GM19468 (cell line): ENCODE data around the gene NUDT22.
"Not testable (repeated sequence)": the region's sequence is repeated elsewhere in the genome, so short reads cannot be mapped to it uniquely, and the experiment has no call there.

Source experiments
- ATAC-seq: cut with Tn5 transposase; IDR thresholded peaks from one replicate; pipeline ENCODE4 v1.9.1; 2021; ENCODE audit warnings: mild to moderate bottlenecking, moderate library complexity, moderate number of reproducible peaks; ENCODE audit not compliant: unreplicated experiment; ENCODE audit errors: extremely low read depth

The NUDT22 gene

GRCh38 chr11:64241241-64241490 lies 15.1 kb downstream of the NUDT22 start:
- ATAC-seq = no peak

GRCh38 chr11:64241491-64242374 lies 15.7 kb downstream of the NUDT22 start:
- ATAC-seq = peak; percentile 44

- no peak for ATAC-seq
Measured at GRCh38 chr11:64243236-64243854, 17.3 kb downstream of the NUDT22 start.

GRCh38 chr11:64244107-64244506 lies 18.0 kb downstream of the NUDT22 start:
- ATAC-seq = no peak

- no peak for ATAC-seq
Measured at GRCh38 chr11:64244966-64245365, 18.9 kb downstream of the NUDT22 start.

- no peak for ATAC-seq
Measured at GRCh38 chr11:64245401-64245796, 19.3 kb downstream of the NUDT22 start.

- ATAC-seq = no peak
Measured at GRCh38 chr11:64245797-64246620, 19.9 kb downstream of the NUDT22 start.

- not testable (repeated sequence) for ATAC-seq
Measured at GRCh38 chr11:64246621-64246870, 20.5 kb downstream of the NUDT22 start.

- no peak for ATAC-seq
Measured at GRCh38 chr11:64246871-64247728, 21.0 kb downstream of the NUDT22 start, which contains the start of gene PPP1R14B. Gene PPP1R14B, minus strand, starts transcription at chr11:64246943. Its CDS starts 270 bp downstream, at chr11:64246673.

- ATAC-seq = no peak
Measured at GRCh38 chr11:64247729-64248531, 21.9 kb downstream of the NUDT22 start.

- ATAC-seq = no peak
Measured at GRCh38 chr11:64248578-64248977, 22.5 kb downstream of the NUDT22 start.

- ATAC-seq = no peak
Measured at GRCh38 chr11:64249038-64249437, 23.0 kb downstream of the NUDT22 start.

GRCh38 chr11:64249563-64250414 lies 23.7 kb downstream of the NUDT22 start:
- no peak for ATAC-seq

GRCh38 chr11:64250415-64251015 lies 24.4 kb downstream of the NUDT22 start:
- ATAC-seq = no peak

GRCh38 chr11:64251016-64251752 lies 25.1 kb downstream of the NUDT22 start, which contains the start of gene PLCB3:
Gene PLCB3, plus strand, starts transcription at chr11:64251530. Its CDS starts 120 bp downstream, at chr11:64251650.
- no peak for ATAC-seq

- ATAC-seq = no peak
Measured at GRCh38 chr11:64251753-64252002, 25.6 kb downstream of the NUDT22 start.

- no peak for ATAC-seq
Measured at GRCh38 chr11:64252003-64252872, 26.2 kb downstream of the NUDT22 start.
